ENCODE results near the gene MCC.

Gene MCC

GRCh38 chr5:113266227-113266912 lies 221.9 kb downstream of the MCC start:
- FAIRE-seq: no peak
- TF ChIP-seq TAF1 (IDR thresholded peaks at IDR 0.05; ENCODE audit: low read depth, low read length): no peak
- no peak for TF ChIP-seq POU2F2 (IDR thresholded peaks at IDR 0.05; ENCODE audit: low read depth, low read length)
- no peak for TF ChIP-seq POLR2A (IDR thresholded peaks at IDR 0.05; ENCODE audit: low read depth, low read length)
- no peak for TF ChIP-seq SPI1 (IDR thresholded peaks at IDR 0.05; ENCODE audit: low read depth, low read length)
- TF ChIP-seq POLR2AphosphoS5 (IDR thresholded peaks at IDR 0.05; ENCODE audit: low read depth, low read length): no peak
- no peak for TF ChIP-seq PAX5 (IDR thresholded peaks at IDR 0.05; ENCODE audit: insufficient read depth, low read length, severe bottlenecking)
- no peak for DNase-seq (ENCODE audit: insufficient read length, low spot score)

DNA sequence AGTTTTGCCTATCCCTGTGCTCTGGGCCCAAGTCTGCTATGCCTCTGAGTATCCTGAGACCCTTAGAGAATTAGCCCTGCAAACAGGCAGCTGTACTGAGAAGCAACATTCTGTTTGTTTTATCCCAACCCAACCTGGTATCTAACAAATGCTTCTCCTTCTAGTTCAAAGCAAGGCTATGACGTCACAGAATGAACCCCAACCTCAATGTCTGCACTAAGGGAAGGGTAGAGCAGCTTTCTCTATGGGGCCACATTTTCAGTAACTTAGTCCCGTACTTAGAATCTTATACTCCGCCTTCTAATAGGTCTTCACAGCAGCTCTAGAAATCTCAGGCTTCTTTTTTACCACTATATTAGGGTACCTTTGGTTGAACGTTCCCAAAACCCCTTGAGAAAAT lies 223.1 kb downstream of the MCC start:
- FAIRE-seq (no peak), DNase-seq (ENCODE audit: insufficient read length, low spot score) (no peak)
- TF ChIP-seq TAF1 (IDR thresholded peaks at IDR 0.05; ENCODE audit: low read depth, low read length) (no peak), POU2F2 (IDR thresholded peaks at IDR 0.05; ENCODE audit: low read depth, low read length) (no peak), POLR2AphosphoS5 (IDR thresholded peaks at IDR 0.05; ENCODE audit: low read depth, low read length) (no peak), SPI1 (IDR thresholded peaks at IDR 0.05; ENCODE audit: low read depth, low read length) (no peak), PAX5 (IDR thresholded peaks at IDR 0.05; ENCODE audit: insufficient read depth, low read length, severe bottlenecking) (no peak), POLR2A (IDR thresholded peaks at IDR 0.05; ENCODE audit: low read depth, low read length) (no peak)

- TF ChIP-seq SPI1 (IDR thresholded peaks at IDR 0.05; ENCODE audit: low read depth, low read length) (no peak), PAX5 (IDR thresholded peaks at IDR 0.05; ENCODE audit: insufficient read depth, low read length, severe bottlenecking) (no peak), TAF1 (IDR thresholded peaks at IDR 0.05; ENCODE audit: low read depth, low read length) (no peak), POU2F2 (IDR thresholded peaks at IDR 0.05; ENCODE audit: low read depth, low read length) (no peak), POLR2A (IDR thresholded peaks at IDR 0.05; ENCODE audit: low read depth, low read length) (no peak), POLR2AphosphoS5 (IDR thresholded peaks at IDR 0.05; ENCODE audit: low read depth, low read length) (no peak)
- DNase-seq (ENCODE audit: insufficient read length, low spot score) (no peak), FAIRE-seq (no peak)
Measured at GRCh38 chr5:113264046-113264445, 224.2 kb downstream of the MCC start.

- DNase-seq (ENCODE audit: insufficient read length, low spot score): no peak
- FAIRE-seq: no peak
- TF ChIP-seq POLR2AphosphoS5 (IDR thresholded peaks at IDR 0.05; ENCODE audit: low read depth, low read length) (no peak), TAF1 (IDR thresholded peaks at IDR 0.05; ENCODE audit: low read depth, low read length) (no peak), POU2F2 (IDR thresholded peaks at IDR 0.05; ENCODE audit: low read depth, low read length) (no peak), PAX5 (IDR thresholded peaks at IDR 0.05; ENCODE audit: insufficient read depth, low read length, severe bottlenecking) (no peak), SPI1 (IDR thresholded peaks at IDR 0.05; ENCODE audit: low read depth, low read length) (no peak), POLR2A (IDR thresholded peaks at IDR 0.05; ENCODE audit: low read depth, low read length) (no peak)
Measured at GRCh38 chr5:113263545-113263944, 224.7 kb downstream of the MCC start.

DNA sequence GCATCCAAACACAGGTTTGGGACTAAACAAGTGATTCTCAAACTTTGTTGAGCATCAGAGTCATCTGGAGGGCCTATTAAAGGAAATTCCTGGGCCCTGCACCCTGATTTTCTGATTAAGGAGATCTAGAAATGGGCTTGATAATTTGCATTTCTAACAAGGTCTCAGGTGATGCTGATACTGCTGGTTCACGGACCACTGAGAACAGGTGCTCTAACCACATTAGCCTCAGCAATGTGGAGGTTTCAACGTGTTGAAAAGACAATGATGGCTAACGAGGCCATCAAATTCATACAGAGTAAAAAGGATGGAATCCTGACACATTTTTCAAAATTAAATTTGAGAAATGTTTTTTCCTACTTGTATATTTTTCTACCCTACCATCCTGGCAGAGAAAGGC lies 225.6 kb downstream of the MCC start:
- FAIRE-seq (no peak), DNase-seq (ENCODE audit: insufficient read length, low spot score) (no peak)
- no peak for TF ChIP-seq POLR2A (IDR thresholded peaks at IDR 0.05; ENCODE audit: low read depth, low read length)
- no peak for TF ChIP-seq SPI1 (IDR thresholded peaks at IDR 0.05; ENCODE audit: low read depth, low read length)
- TF ChIP-seq TAF1 (IDR thresholded peaks at IDR 0.05; ENCODE audit: low read depth, low read length): no peak
- no peak for TF ChIP-seq PAX5 (IDR thresholded peaks at IDR 0.05; ENCODE audit: insufficient read depth, low read length, severe bottlenecking)
- TF ChIP-seq POLR2AphosphoS5 (IDR thresholded peaks at IDR 0.05; ENCODE audit: low read depth, low read length): no peak
- no peak for TF ChIP-seq POU2F2 (IDR thresholded peaks at IDR 0.05; ENCODE audit: low read depth, low read length)

- TF ChIP-seq SPI1 (IDR thresholded peaks at IDR 0.05; ENCODE audit: low read depth, low read length) (no peak), PAX5 (IDR thresholded peaks at IDR 0.05; ENCODE audit: insufficient read depth, low read length, severe bottlenecking) (no peak), POLR2AphosphoS5 (IDR thresholded peaks at IDR 0.05; ENCODE audit: low read depth, low read length) (no peak), TAF1 (IDR thresholded peaks at IDR 0.05; ENCODE audit: low read depth, low read length) (no peak), POU2F2 (IDR thresholded peaks at IDR 0.05; ENCODE audit: low read depth, low read length) (no peak), POLR2A (IDR thresholded peaks at IDR 0.05; ENCODE audit: low read depth, low read length) (no peak)
- no peak for FAIRE-seq
- DNase-seq (ENCODE audit: insufficient read length, low spot score): no peak
Measured at GRCh38 chr5:113259034-113259433, 229.2 kb downstream of the MCC start.

DNA sequence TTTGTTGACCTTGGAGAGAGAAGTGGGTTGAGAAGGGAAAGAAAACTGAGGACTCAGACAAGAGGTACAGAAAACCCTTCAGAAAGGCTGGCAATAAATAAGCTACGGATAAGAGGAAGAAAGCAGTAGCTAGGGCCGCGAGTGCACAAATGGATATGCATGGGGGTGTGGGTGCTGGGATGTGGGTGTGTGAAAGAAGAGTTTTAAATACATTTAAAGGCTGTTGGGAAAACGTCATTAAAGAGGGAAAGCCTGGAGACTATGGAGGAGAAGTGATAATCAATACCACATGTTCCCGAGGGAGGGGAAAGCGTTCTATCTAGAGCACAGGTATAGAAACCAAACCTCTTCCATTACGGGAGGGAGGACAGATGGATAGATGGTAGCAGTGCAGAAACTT lies 230.7 kb downstream of the MCC start:
- FAIRE-seq: no peak
- no peak for TF ChIP-seq POU2F2 (IDR thresholded peaks at IDR 0.05; ENCODE audit: low read depth, low read length)
- TF ChIP-seq TAF1 (IDR thresholded peaks at IDR 0.05; ENCODE audit: low read depth, low read length): no peak
- no peak for TF ChIP-seq POLR2A (IDR thresholded peaks at IDR 0.05; ENCODE audit: low read depth, low read length)
- no peak for TF ChIP-seq SPI1 (IDR thresholded peaks at IDR 0.05; ENCODE audit: low read depth, low read length)
- TF ChIP-seq PAX5 (IDR thresholded peaks at IDR 0.05; ENCODE audit: insufficient read depth, low read length, severe bottlenecking): no peak
- no peak for TF ChIP-seq POLR2AphosphoS5 (IDR thresholded peaks at IDR 0.05; ENCODE audit: low read depth, low read length)
- no peak for DNase-seq (ENCODE audit: insufficient read length, low spot score)

GRCh38 chr5:113256671-113257452 lies 231.4 kb downstream of the MCC start:
- no peak for TF ChIP-seq PAX5 (IDR thresholded peaks at IDR 0.05; ENCODE audit: insufficient read depth, low read length, severe bottlenecking)
- TF ChIP-seq SPI1 (IDR thresholded peaks at IDR 0.05; ENCODE audit: low read depth, low read length): no peak
- TF ChIP-seq TAF1 (IDR thresholded peaks at IDR 0.05; ENCODE audit: low read depth, low read length): no peak
- no peak for TF ChIP-seq POU2F2 (IDR thresholded peaks at IDR 0.05; ENCODE audit: low read depth, low read length)
- no peak for TF ChIP-seq POLR2AphosphoS5 (IDR thresholded peaks at IDR 0.05; ENCODE audit: low read depth, low read length)
- TF ChIP-seq POLR2A (IDR thresholded peaks at IDR 0.05; ENCODE audit: low read depth, low read length): no peak
- FAIRE-seq (no peak), DNase-seq (ENCODE audit: insufficient read length, low spot score) (no peak)

All from GM12891 (cell line).